ENCODE measurements around the gene ERCC2. TPM values are rescaled to one million over a fixed set of nuclear protein-coding genes. Genes with fewer than 3 reads are reported as not detected.
A peak's percentile ranks its signal among the peaks of the same experiment; 100 is the strongest.
"Not testable (repeated sequence)": the region's sequence is repeated elsewhere in the genome, so short reads cannot be mapped to it uniquely, and the experiment has no call there.

ERCC2 gene
- total and polyA plus RNA-seq, 2 experiments from 2014 or later: 19.2 to 69.1 TPM

- Histone ChIP-seq H3K36me3 (no peaks in the 10 kb centered on the region), H3K27ac (no peak overlapping the region), H3K27me3 (no peaks in the 10 kb centered on the region), H3K4me3 (no peak overlapping the region), H3K4me1 (ENCODE audit: low read depth) (peaks cover 8% of the 10 kb centered on the region), H3K9me3 (ENCODE audit: low read depth) (no peaks in the 10 kb centered on the region)
- no peak for DNase-seq (ENCODE audit: low read depth in 1 of 2, low spot score in 1 of 2)
- no peak for TF ChIP-seq CTCF (IDR thresholded peaks at IDR 0.05; ENCODE audit: low read depth, low read length)
Observed at GRCh38 chr19:45408121-45408520, 37.7 kb upstream of the ERCC2 start.

- not testable (repeated sequence) for H3K27me3 ChIP-seq; H3K4me3 ChIP-seq; DNase-seq (ENCODE audit: low read depth in 1 of 2, low spot score in 1 of 2)
Observed at GRCh38 chr19:45407585-45407984, 37.2 kb upstream of the ERCC2 start.

DNA sequence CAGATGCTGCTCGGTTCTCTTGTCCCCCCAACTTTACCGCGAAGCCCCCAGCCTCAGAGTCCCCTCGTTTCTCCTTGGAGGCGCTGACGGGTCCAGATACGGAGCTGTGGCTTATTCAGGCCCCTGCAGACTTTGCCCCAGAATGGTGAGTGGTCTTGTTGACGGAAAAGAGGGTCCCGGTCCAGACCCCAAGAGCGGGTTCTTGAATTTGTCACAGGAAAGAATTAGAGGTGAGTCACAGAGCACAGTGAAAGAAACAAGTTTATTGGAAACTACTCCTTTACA, 36.7 kb upstream of the ERCC2 start:
- H3K4me1 ChIP-seq (ENCODE audit: low read depth): peaks cover 14% of the 10 kb centered on the region
- DNase-seq (ENCODE audit: low read depth in 1 of 2, low spot score in 1 of 2): no peak
- TF ChIP-seq CTCF (IDR thresholded peaks at IDR 0.05; ENCODE audit: low read depth, low read length): no peak
- no peaks in the 10 kb centered on the region for H3K27me3 ChIP-seq
- no peaks in the 10 kb centered on the region for H3K36me3 ChIP-seq
- H3K9me3 ChIP-seq (ENCODE audit: low read depth): no peaks in the 10 kb centered on the region
- no peak overlapping the region for H3K27ac ChIP-seq
- peak overlapping the region; percentile 71 for H3K4me3 ChIP-seq

More at GRCh38 chr19:45407585-45407984, 37.2 kb upstream of the ERCC2 start:
- peaks cover 14% of the 10 kb centered on the region for H3K4me1 ChIP-seq (ENCODE audit: low read depth)
- not testable (repeated sequence) for H3K9me3 ChIP-seq (ENCODE audit: low read depth); H3K36me3 ChIP-seq; H3K27ac ChIP-seq

- H3K27me3 ChIP-seq: no peaks in the 10 kb centered on the region
- H3K4me1 ChIP-seq (ENCODE audit: low read depth): peaks cover 14% of the 10 kb centered on the region
Observed at GRCh38 chr19:45406226-45407090, 36.1 kb upstream of the ERCC2 start, which contains the start of gene POLR1G. Gene POLR1G, plus strand, starts transcription at chr19:45406644. Its CDS starts 53 bp downstream, at chr19:45406697.

GRCh38 chr19:45405435-45406225, 35.3 kb upstream of the ERCC2 start:
- H3K4me3 ChIP-seq: peak overlapping the region; percentile 71
- peaks cover 14% of the 10 kb centered on the region for H3K4me1 ChIP-seq (ENCODE audit: low read depth)
- no peak for TF ChIP-seq CTCF (IDR thresholded peaks at IDR 0.05; ENCODE audit: low read depth, low read length)
- no peaks in the 10 kb centered on the region for H3K36me3 ChIP-seq
- peak; percentile 91 to 92 for DNase-seq (ENCODE audit: low read depth in 1 of 2, low spot score in 1 of 2)
- H3K9me3 ChIP-seq (ENCODE audit: low read depth): no peaks in the 10 kb centered on the region
- H3K27ac ChIP-seq: peak overlapping the region; percentile 97
- no peaks in the 10 kb centered on the region for H3K27me3 ChIP-seq

More at GRCh38 chr19:45406226-45407090, 36.1 kb upstream of the ERCC2 start, which contains the start of gene POLR1G:
- no peaks in the 10 kb centered on the region for H3K9me3 ChIP-seq (ENCODE audit: low read depth)
- H3K36me3 ChIP-seq: no peaks in the 10 kb centered on the region
- peak within 1 kb of the TSS; percentile 71 for H3K4me3 ChIP-seq
- DNase-seq (ENCODE audit: low read depth in 1 of 2, low spot score in 1 of 2): peak; percentile 82 to 84
- TF ChIP-seq CTCF (IDR thresholded peaks at IDR 0.05; ENCODE audit: low read depth, low read length): no peak
- peak within 1 kb of the TSS; percentile 97 for H3K27ac ChIP-seq

Measured in cardiac muscle cell (in vitro differentiated cells and primary cell).